ENCODE results near the gene MYO1E.
"Not testable (repeated sequence)": the region's sequence is repeated elsewhere in the genome, so short reads cannot be mapped to it uniquely, and the experiment has no call there.

The MYO1E gene

DNA sequence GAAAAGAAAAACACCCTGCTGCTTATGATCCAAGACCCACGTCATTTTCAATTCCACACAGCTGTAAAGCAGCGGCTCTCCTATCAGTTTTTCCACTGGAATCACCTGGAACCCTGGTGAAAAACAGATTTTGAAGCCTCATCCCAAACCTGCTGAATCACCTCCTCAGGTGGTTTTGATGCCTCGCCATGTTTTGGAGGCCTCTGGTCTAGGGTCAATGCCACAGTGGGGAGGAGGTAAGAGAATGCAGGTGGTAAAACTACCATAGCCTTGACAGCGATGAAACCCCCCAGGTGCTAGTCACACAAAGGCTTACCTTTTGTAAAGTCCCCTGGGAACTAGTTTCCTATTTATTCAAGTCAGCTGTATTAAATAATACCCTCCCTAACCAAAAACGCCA lies 24.8 kb downstream of the MYO1E start:
- DNase-seq = no peak

- DNase-seq = no peak
Observed at GRCh38 chr15:59346951-59347350, 25.7 kb downstream of the MYO1E start.

DNA sequence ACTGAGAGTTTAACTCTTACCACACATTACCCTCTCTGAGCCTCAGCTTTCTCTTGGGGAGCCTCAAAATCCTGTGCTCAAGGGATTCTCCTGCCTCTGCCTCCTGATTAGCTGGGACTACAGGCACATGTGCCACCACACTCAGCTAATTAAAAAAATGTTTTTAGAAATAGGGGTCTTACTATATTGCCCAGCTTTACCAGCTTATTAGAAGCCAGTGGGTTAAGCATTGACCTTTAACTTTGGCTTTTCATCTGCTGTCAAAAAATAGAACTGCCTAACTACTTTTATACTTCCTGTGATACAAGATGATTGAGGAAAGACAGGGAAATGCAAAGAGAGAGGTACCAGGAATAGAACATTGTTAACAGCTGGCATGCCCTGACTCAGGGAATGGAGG lies 27.3 kb downstream of the MYO1E start:
- no peak for DNase-seq

DNA sequence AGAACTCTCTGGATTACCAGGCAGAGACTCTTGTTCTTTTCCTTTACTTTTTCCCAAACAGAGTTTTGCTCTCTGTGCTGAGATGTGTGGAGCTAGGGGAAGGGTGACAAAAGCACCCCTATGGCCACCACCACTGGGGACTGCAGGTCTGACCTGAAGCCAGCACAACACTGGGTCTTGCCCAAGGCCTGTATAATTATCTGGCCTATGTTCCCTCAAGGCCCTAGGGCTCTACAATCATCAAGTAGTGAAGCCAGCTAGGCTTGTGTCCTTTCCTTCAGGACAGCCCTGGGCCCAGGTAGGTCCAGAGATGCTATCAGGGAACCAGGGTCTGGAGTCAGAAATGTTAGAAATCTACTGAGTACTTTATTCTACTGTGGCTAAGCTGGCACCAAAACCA lies 28.4 kb downstream of the MYO1E start:
- DNase-seq = no peak

DNA sequence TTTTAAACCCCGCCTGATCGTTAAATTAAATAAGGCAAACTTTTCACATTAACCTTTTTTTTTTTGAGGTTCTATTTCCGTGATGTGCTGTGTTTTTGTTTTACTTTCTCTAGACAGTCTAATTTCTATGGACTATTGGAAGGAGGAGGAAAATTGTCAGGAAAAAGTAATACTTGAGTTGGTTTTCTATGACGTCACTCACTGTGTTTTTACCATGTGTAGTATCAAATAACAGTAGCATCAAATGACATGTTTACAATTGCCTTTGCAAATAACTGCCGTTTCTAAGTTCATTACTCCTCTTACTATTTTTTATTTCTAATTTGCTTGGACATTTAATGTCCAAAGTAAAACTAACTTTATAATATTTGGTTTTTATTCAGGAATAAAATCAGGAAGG lies 32.3 kb downstream of the MYO1E start:
- no peak for DNase-seq

GRCh38 chr15:59339252-59339672 lies 33.4 kb downstream of the MYO1E start:
- no peak for DNase-seq

- DNase-seq = no peak
Observed at GRCh38 chr15:59338414-59338813, 34.3 kb downstream of the MYO1E start.

DNA sequence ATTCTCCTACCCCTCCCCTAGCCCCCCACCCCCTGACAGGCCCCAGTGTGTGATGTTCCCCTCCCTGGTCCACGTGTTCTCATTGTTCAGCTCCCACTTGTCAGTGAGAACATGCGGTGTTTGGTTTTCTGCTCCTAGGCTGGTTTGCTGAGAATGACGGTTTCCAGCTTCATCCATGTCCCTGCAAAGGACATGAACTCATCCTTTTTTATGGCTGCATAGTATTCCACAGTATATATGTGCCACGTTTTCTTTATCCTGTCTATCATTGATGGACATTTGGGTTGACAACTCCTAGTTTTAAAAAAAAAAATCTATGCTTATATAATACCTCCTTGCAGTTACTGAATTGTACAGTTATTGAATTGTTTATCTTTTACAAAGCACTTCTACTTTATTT lies 35.9 kb downstream of the MYO1E start:
- not testable (repeated sequence) for DNase-seq

GRCh38 chr15:59335207-59335786 lies 37.4 kb downstream of the MYO1E start:
- peak; percentile 67 for DNase-seq

DNA sequence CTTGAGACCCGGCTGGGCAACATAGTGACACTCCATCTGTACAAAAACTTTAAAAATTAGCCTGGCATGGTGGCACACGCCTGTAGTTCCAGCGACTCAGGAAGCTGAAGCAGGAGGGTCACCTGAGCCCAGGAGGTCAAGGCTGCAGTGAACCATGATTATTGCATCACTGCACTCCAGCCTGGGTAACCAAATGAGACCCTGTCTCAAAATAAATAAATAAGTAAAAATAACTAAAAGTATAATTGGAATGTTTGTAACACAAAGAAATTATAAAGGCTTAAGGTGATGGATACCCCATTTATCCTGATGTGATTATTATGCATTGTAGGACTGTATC lies 38.6 kb downstream of the MYO1E start:
- no peak for DNase-seq

DNA sequence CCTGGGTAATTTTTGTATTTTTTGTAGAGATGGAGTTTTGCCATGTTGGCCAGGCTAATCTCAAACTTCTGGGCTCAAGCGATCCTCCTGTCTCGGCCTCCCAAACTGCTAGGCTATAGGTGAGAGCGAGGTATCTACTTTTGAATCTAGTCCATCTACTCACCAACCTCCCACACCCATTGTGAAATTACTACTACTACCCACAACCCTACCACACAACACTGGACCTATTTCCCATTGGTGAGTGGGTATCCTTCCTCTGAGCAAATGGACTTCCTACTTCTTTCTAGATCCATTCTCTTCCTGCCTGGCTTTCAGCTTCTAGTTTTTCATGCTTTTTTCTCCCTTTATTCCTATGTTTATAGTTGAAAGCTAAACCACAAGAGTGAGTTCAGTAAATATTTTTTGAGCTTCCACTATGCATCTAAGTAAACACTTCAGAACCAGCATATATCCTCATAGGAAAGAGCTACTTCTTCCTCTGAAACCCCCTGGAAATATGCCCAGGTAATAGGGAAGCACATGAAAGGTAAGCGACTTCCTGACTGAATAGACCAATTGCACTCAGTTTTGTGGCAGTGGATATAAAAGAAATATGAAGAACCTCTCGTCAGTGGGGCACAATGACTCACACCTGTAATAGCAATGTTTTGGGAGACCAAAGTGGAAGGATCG lies 39.1 kb downstream of the MYO1E start:
- DNase-seq = no peak

GRCh38 chr15:59332009-59332408 lies 40.7 kb downstream of the MYO1E start:
- DNase-seq = peak; percentile 89

DNA sequence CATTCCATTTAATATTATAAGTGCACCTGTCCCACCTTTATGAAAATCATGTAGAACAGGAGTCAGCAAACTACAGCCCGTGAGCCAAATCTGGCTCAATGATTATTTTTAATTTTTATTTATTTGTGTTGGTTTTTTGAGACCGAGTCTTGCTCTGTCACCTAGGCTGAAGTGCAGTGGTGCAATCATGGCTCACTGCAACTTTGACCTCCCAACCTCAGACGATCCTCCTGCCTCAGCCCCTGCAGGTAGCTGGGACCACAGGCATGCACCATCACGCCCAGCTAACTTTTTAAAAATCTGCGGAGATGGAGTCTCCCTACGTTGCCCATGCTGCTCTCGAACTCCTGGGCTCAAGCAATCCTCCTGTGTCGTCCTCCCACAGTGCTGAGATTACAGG lies 42.0 kb downstream of the MYO1E start:
- DNase-seq = no peak

- no peak for DNase-seq
Observed at GRCh38 chr15:59329570-59330350, 42.9 kb downstream of the MYO1E start.

- no peak for DNase-seq
Observed at GRCh38 chr15:59329091-59329490, 43.6 kb downstream of the MYO1E start.

GRCh38 chr15:59327942-59328341 lies 44.7 kb downstream of the MYO1E start:
- no peak for DNase-seq

DNA sequence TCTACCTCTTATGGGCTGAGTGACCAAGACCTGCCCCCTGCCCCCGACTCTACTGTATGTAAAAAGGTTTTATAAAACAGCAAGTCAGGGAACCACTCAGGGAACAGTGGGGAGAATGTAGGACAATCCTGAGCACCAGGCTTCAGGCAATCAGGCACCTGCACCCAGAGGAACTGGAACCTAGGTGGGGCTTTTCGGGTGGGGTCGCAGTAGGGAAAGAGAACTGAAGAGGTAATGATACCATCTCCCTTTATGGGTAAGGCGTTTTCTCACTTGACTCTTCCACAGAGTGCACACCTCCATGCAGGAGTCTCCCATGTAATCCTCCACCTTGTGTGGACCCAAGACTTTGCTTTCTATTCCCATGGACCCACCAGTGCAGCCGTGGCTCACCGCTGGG lies 45.8 kb downstream of the MYO1E start:
- no peak for DNase-seq

GRCh38 chr15:59322056-59322759 lies 50.5 kb downstream of the MYO1E start:
- DNase-seq = no peak

DNA sequence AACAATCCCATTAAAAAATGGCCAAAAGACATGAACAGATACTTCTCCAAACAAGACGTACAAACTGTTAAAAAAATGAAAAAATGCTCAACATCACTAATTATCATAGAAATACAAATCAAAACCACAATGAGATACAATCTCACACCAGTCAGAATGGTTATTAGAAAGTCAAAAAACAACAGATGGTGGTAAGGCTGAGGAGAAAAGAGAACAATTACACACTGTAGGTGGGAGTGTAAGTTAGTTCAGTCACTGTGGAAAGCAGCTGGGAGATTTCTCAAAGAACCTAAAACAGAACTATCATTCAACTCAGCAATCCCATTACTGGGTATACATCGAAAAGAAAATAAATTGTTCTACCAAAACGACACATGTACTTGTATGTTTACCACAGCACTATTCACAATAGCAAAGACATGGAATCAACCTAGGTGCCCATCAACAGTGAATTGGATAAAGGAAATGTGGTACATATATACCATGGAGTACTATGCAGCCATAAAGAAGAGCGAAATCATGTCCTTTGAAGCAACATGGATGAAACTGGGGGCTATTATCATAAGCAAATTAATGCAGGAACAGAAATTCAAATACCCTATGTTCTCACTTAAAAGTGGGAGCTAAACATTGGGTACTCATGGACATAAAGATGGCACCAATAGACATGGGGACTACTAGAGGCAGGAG lies 51.5 kb downstream of the MYO1E start:
- no peak for DNase-seq

DNA sequence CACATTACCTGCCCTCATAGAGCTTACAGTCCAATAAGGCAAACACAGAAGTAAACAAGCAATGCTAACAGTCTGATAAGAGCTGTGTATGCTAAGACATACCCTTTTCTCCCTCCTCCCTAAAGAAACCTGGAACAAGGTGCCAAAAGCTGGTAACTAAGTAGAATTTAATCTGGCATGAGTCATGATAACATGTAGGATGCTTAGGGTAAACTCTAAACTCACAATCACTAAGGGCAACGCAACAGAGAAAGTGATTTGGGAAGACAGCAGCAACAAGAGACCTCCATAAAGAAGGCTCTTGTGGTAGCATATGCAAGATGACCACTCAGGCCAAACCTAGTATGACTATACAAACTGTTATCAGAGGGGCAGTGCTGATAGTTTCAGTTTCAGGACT lies 55.5 kb downstream of the MYO1E start:
- DNase-seq = no peak

GRCh38 chr15:59315914-59316451 lies 56.7 kb downstream of the MYO1E start:
- no peak for DNase-seq

GRCh38 chr15:59313641-59314332 lies 58.9 kb downstream of the MYO1E start:
- DNase-seq = no peak

Measured in NCI-H526 treated with DMSO at 0.1 percent for 48 hours (cell line).